Esophagus muscularis mucosa (tissue), 4 donors: ENCODE results near the gene PTPN14.

ENCODE experiments used
- CTCF ChIP-seq, 3 experiments: fragments of 200-600 bp in 2 of 3; fragments of 450-650 bp in 1 of 3; sonication (generic) in 2 of 3; IDR thresholded peaks; one replicate each; pipeline ENCODE4 v1.5.1; 2017 to 2019; ENCODE audit warnings: antibody characterized with exemption in 3 of 3, mild to moderate bottlenecking in 2 of 3, moderate library complexity in 1 of 3
- EP300 ChIP-seq: sonication (generic); formaldehyde crosslinking; IDR thresholded peaks from one replicate; pipeline ENCODE4 v1.6.1; 2017; ENCODE audit warnings: antibody characterized with exemption
- POLR2A ChIP-seq: fragments of 450-650 bp; IDR thresholded peaks from one replicate; pipeline ENCODE4 v1.6.1; 2017; ENCODE audit warnings: antibody characterized with exemption, moderate library complexity, mild to moderate bottlenecking, low read depth

DNA sequence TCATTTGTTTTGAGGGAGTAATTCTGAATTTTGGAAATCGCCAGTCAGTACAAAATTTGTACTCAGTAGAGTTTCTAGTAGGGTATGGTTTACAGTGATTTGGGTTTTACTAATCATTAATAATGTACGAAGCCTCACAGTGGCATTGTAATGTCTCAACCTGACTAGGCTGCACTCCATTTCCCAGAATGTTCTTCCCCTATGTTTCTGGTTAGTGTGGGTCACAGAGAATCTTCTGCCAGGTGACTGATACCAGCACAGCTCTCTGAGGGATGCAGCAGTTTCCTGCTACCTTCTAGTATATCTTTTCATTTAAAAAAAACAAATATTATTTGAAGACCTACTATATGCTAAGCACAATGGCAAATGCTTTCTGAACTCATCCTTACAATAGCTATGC lies 112.9 kb downstream of the PTPN14 start:
- no peak for TF ChIP-seq CTCF (IDR thresholded peaks at IDR 0.05)
- TF ChIP-seq POLR2A, result no peak
- no peak for TF ChIP-seq EP300
